ENCODE measurements around the gene TMEM258.

DNA sequence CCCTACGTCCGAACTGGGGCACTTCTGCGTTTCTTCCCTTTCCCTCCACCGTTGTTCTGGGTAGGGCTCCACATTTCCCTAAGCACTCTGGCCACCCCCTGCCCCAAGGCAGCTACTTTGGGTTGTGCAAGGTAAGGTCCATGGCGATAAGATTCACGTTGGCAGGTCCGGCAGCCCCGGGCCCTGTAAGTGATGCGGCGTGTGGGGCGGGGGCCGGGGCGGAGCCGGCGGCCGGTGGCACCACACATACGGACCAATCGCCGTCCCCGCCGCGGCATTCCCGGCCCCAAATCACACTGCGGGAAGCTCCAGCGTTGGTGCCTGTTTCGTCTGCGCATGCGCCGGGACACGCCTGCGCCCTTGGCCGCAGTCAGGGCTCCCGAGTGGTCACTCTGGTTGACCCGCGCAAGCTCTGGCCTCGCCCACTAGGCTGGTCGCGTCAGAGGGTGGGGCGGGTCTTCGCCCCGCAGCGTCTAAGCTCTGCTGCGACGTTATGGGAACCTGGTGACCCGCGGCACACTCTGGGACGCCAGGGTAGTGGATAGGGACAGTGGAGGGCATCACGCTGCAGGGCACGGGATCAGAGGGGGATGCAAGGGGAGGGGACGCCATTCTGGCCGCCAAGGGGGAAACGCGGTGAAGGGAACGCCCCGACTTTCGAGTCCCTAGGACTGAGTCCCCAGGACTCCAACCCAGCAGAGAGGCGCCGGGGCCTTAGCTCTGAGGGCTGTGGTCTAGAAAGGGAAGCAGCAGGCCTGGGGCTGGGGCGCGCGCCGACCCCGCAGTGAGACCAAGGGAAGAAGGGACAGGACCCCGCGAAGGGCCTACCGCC, 22.8 kb upstream of the TMEM258 start:
- TF ChIP-seq CTCF (IDR thresholded peaks at IDR 0.05) (no peak), ZFX (IDR thresholded peaks at IDR 0.05; ENCODE audit: borderline replicate concordance) (no peak)
